Spleen (tissue), 11 donors: Measurements from ENCODE around the gene SLC22A4. TPM values are rescaled to one million over a fixed set of nuclear protein-coding genes. Genes with fewer than 3 reads are reported as not detected.

Source experiments
- DNase-seq: peaks from one replicate; pipeline ENCODE4 v3.0.0-alpha.2; 2020
- H3K27ac ChIP-seq, 8 donors: fragments of 200-600 bp; sonication (generic) in 7 of 8; 1 replicate in 4 of 8; 2 replicates in 4 of 8; pipeline versions ENCODE4 v1.5.0 to v1.8.0; 2016 to 2021; ENCODE audit warnings: inconsistent platforms in 4 of 8, mild to moderate bottlenecking in 4 of 8, moderate library complexity in 1 of 8
- H3K27me3 ChIP-seq, 7 donors: fragments of 200-600 bp; sonication (generic) in 6 of 7; replicated peaks in 1 of 7; 1 replicate in 4 of 7; 2 replicates in 3 of 7; pipeline versions ENCODE4 v1.5.0 to v1.8.0; 2016 to 2021; ENCODE audit warnings: inconsistent platforms in 3 of 7, mild to moderate bottlenecking in 1 of 7
- H3K36me3 ChIP-seq, 6 donors: fragments of 200-600 bp; sonication (generic) in 5 of 6; 1 replicate in 4 of 6; 2 replicates in 2 of 6; pipeline versions ENCODE4 v1.5.0 to v1.8.0; 2016 to 2021; ENCODE audit warnings: inconsistent platforms in 2 of 6
- H3K4me1 ChIP-seq, 6 donors: fragments of 200-600 bp; sonication (generic) in 5 of 6; 1 replicate in 3 of 6; 2 replicates in 3 of 6; pipeline versions ENCODE4 v1.5.0 to v1.8.0; 2016 to 2021; ENCODE audit warnings: inconsistent platforms in 3 of 6
- H3K4me3 ChIP-seq, 8 donors: fragments of 200-600 bp; sonication (generic) in 7 of 8; 1 replicate in 4 of 8; 2 replicates in 4 of 8; pipeline versions ENCODE4 v1.5.0 to v1.8.0; 2016 to 2021; ENCODE audit warnings: inconsistent platforms in 4 of 8, mild to moderate bottlenecking in 4 of 8, moderate library complexity in 2 of 8
- H3K9me3 ChIP-seq, 8 donors: fragments of 200-600 bp; sonication (generic) in 7 of 8; 1 replicate in 4 of 8; 2 replicates in 4 of 8; pipeline versions ENCODE4 v1.5.0 to v1.8.0; 2016 to 2021; ENCODE audit warnings: inconsistent platforms in 4 of 8
- POLR2A ChIP-seq, 3 donors: fragments of 450-650 bp; IDR thresholded peaks; one replicate each; pipeline ENCODE4 v1.5.1; 2017; ENCODE audit warnings: antibody characterized with exemption in 3 of 3, mild to moderate bottlenecking in 1 of 3
- POLR2AphosphoS5 ChIP-seq, 3 donors: sonication (generic); formaldehyde crosslinking; IDR thresholded peaks; one replicate each; pipeline ENCODE4 v1.5.1; 2017; ENCODE audit warnings: antibody characterized with exemption in 3 of 3
- WGBS, 5 donors: extraction: QIAGEN DNeasy Blood & Tissue Kit in 3 of 5; methylation state at CpG; one replicate each; pipeline versions ENCODE4 v1.1.5 to v1.1.7; 2013 to 2018; 5-methylcytosine and 5-hydroxymethylcytosine counted together
- intact Hi-C: fragments of 100-400 bp; cut with DNase I; formaldehyde crosslinking; loops from one replicate; pipeline ENCODE4 v1.15.0; 2023; ENCODE audit warnings: low total_unique reads
- polyA plus RNA-seq, 3 donors: library from polyadenylated mRNA; stranded (reverse); fragments of 200-250 nt; gene quantifications; one replicate each; pipeline ENCODE4 v1.2.1, GENCODE V29; 2013
- total RNA-seq, 7 donors: library from RNA; depleted of rRNA in 3 of 7; stranded (reverse); fragments of >200 nt in 3 of 7; fragmentation: NEBNext Ultra II Directional in 4 of 7; extraction: Animal tissue kit (Norgen Biotek cat#: 25700) in 4 of 7; gene quantifications; one replicate each; pipeline versions ENCODE4 v1.1.0 to v1.2.1, GENCODE V29; 2016 to 2021
- TF ChIP-seq, protein P1 (sequence below), 11 experiments: fragments of 200-600 bp in 7 of 11; fragments of 450-650 bp in 4 of 11; sonication (generic) in 4 of 11; IDR thresholded peaks in 8 of 11; conservative IDR thresholded peaks in 3 of 11; 1 replicate in 7 of 11; 2 replicates in 4 of 11; pipeline versions ENCODE4 v1.4.0 to v1.8.0; 2016 to 2021; ENCODE audit warnings: antibody characterized with exemption in 11 of 11, inconsistent platforms in 4 of 11, mild to moderate bottlenecking in 1 of 11
- donor health status: healthy with polysubstance abuse.
- donor health status: DM: no; HTN: no; CAD: no; lungs with moderate emphysema.
- donor health status: DM: no; HTN: no; CAD: no.
- donor health status: Bipolar disorder and iron deficiency.
- donor health status: healthy.
- donor health status: DM: no; HTN: no; CAD: no.
- donor health status: DM: yes; HTN: yes; CAD: no.

SLC22A4 gene
- total and polyA plus RNA-seq, 10 donors, result 0.47 to 25.1 (median 8.5) TPM

DNA sequence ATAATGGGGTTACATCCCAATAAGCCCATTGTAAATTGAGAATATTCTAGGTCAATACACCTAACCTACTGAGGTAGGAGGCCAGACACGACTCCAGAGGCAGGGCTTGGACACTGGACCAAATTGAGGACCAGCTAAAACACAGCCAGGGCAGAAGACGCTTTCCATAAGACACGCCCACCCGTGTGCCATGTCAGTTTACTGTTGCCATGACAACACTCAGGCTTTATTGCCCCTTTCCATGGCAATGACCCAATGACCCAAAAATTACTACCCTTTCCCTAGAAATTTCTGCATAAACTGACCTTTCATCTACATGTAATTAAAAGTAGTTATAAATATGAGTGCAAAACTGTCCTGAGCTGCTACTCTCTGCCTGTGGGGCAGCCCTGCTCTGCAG, 31.5 kb downstream of the SLC22A4 start:
- Histone ChIP-seq H3K36me3 (peaks cover 0 to 92% (median 2%) of the 10 kb centered on the region in 6 donors), H3K27ac (no peak overlapping the region), H3K4me3 (no peak overlapping the region), H3K4me1 (no peaks in the 10 kb centered on the region), H3K27me3 (no peaks in the 10 kb centered on the region), H3K9me3 (no peaks in the 10 kb centered on the region)
- intact Hi-C loops, result no loop called here
- DNase-seq, result no peak
- TF ChIP-seq POLR2AphosphoS5 (IDR thresholded peaks at IDR 0.05) (no peak), POLR2A (IDR thresholded peaks at IDR 0.05) (no peak)
- TF ChIP-seq, protein P1, sequence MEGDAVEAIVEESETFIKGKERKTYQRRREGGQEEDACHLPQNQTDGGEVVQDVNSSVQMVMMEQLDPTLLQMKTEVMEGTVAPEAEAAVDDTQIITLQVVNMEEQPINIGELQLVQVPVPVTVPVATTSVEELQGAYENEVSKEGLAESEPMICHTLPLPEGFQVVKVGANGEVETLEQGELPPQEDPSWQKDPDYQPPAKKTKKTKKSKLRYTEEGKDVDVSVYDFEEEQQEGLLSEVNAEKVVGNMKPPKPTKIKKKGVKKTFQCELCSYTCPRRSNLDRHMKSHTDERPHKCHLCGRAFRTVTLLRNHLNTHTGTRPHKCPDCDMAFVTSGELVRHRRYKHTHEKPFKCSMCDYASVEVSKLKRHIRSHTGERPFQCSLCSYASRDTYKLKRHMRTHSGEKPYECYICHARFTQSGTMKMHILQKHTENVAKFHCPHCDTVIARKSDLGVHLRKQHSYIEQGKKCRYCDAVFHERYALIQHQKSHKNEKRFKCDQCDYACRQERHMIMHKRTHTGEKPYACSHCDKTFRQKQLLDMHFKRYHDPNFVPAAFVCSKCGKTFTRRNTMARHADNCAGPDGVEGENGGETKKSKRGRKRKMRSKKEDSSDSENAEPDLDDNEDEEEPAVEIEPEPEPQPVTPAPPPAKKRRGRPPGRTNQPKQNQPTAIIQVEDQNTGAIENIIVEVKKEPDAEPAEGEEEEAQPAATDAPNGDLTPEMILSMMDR (IDR thresholded peaks at IDR 0.05 in 8 of 11, conservative IDR thresholded peaks at IDR 0.05 in 3 of 11), result no peak
- 91 to 98% (median 92%) methylated on average over 3 to 4 of the region's 4 CpGs for WGBS, 5 donors

DNA sequence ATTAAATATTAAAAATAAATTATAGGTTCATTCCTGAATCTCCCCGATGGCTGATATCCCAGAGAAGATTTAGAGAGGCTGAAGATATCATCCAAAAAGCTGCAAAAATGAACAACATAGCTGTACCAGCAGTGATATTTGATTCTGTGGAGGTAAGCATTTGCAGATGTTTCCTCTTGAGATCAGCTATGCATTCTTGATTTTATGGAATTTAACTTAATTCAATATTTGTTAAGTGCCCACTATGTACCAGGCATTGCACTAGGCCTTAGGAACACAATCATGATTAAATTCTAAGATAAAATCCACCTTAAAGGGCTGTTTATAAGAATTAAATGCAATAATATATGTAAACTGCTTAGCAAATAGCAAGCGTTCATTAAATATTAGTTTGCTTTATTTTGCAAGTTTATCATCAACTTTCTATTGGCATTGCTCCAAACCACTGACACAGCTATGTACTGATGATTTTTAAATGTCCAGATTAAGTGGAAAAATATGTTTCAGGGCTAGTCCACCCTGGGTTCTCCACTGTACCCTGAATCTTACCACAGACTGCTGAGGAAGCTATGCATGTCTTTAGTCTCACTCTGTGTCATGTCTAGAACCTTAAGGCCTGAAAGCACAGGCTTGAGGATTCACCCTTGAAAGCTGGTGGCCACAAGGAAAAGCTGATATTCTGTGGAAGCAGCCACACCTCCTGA, 33.2 kb downstream of the SLC22A4 start:
- H3K4me3 ChIP-seq, result no peak overlapping the region
- no peaks in the 10 kb centered on the region for H3K9me3 ChIP-seq
- no peaks in the 10 kb centered on the region for H3K4me1 ChIP-seq
- intact Hi-C loops, result no loop called here
- H3K36me3 ChIP-seq, result peaks cover 0 to 92% (median 0%) of the 10 kb centered on the region in 6 donors
- DNase-seq, result no peak
- WGBS, 5 donors, result 85 to 96% (median 92%) methylated on average over 2 of the region's 2 CpGs
- H3K27ac ChIP-seq, result no peak overlapping the region
- no peaks in the 10 kb centered on the region for H3K27me3 ChIP-seq
- TF ChIP-seq POLR2AphosphoS5 (IDR thresholded peaks at IDR 0.05), result no peak
- TF ChIP-seq, protein P1 (IDR thresholded peaks at IDR 0.05 in 8 of 11, conservative IDR thresholded peaks at IDR 0.05 in 3 of 11), result no peak
- TF ChIP-seq POLR2A (IDR thresholded peaks at IDR 0.05), result no peak

DNA sequence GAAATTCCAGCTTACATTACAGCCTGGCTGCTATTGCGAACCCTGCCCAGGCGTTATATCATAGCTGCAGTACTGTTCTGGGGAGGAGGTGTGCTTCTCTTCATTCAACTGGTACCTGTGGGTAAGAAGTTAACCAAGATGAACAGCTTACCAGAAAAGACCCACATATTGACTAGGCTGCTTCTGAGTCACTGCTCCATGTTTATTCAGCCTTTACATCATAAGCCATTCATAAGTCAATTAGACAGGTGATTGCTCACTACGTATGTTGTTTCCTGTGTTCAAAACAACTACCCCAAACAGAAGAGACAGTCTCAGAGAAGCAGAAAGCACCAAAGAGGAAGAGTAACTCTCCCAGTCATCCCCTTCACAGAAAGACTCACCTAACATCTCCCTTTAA, 40.6 kb downstream of the SLC22A4 start:
- Histone ChIP-seq H3K27ac (no peak overlapping the region), H3K4me3 (no peak overlapping the region), H3K4me1 (no peaks in the 10 kb centered on the region), H3K36me3 (peaks cover 0 to 100% (median 5%) of the 10 kb centered on the region in 6 donors), H3K27me3 (no peaks in the 10 kb centered on the region), H3K9me3 (no peaks in the 10 kb centered on the region)
- intact Hi-C loops, result no loop called here
- 72 to 85% (median 77%) methylated on average over 3 of the region's 3 CpGs for WGBS, 5 donors
- no peak for DNase-seq
- TF ChIP-seq, protein P1 (IDR thresholded peaks at IDR 0.05 in 8 of 11, conservative IDR thresholded peaks at IDR 0.05 in 3 of 11), result no peak
- TF ChIP-seq POLR2AphosphoS5 (IDR thresholded peaks at IDR 0.05) (no peak), POLR2A (IDR thresholded peaks at IDR 0.05) (no peak)

DNA sequence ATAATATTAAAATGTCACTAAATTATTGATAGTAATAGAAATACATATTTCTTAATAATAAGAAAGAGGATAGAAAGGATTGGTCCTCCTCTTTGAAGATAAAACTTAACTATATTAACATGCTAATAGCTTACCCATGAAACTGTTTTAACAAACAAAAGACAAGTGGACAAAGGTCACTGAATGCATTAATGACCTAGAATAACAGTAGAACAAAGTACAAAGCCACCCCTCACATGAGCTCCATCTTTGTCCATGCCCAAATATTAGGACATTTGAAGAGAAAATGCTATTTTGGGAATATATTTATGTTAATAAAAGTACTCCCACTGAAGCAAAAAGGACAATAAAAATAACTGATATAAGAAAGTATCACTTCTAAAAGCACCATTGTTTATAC, 41.2 kb downstream of the SLC22A4 start:
- intact Hi-C loops, result no loop called here
- no peak for DNase-seq
- TF ChIP-seq POLR2A (IDR thresholded peaks at IDR 0.05) (no peak), POLR2AphosphoS5 (IDR thresholded peaks at IDR 0.05) (no peak)
- TF ChIP-seq, protein P1 (IDR thresholded peaks at IDR 0.05 in 8 of 11, conservative IDR thresholded peaks at IDR 0.05 in 3 of 11), result no peak
- Histone ChIP-seq H3K4me1 (no peaks in the 10 kb centered on the region), H3K4me3 (no peak overlapping the region), H3K27ac (no peak overlapping the region), H3K27me3 (no peaks in the 10 kb centered on the region), H3K36me3 (peaks cover 0 to 100% (median 5%) of the 10 kb centered on the region in 6 donors), H3K9me3 (no peaks in the 10 kb centered on the region)
